ENCODE measurements around the gene FOSL1. TPM values are rescaled to one million over a fixed set of nuclear protein-coding genes. Genes with fewer than 3 reads are reported as not detected.
A peak's percentile ranks its signal among the peaks of the same experiment; 100 is the strongest.

The FOSL1 gene
- total and polyA plus RNA-seq, 2 of the 13 experiments (the other 11 are each of a cell fraction or from before 2014, with no cell fraction given) = 4.0 to 4.1 TPM

- TF ChIP-seq ZNF552 (CRISPR knock-in tag; IDR thresholded peaks at IDR 0.05; ENCODE audit: borderline replicate concordance) = peak; percentile 32; the same call in 1 of the 2 replicates
- no peak for TF ChIP-seq SMARCE1 (IDR thresholded peaks at IDR 0.05; ENCODE audit: borderline replicate concordance)
- TF ChIP-seq ISL2 (CRISPR knock-in tag; IDR thresholded peaks at IDR 0.05) = peak; percentile 75
- no peak for TF ChIP-seq KAT2B (IDR thresholded peaks at IDR 0.05; ENCODE audit: borderline replicate concordance, low read depth, low read length)
- peak; percentile 60; the same call in 1 of the 2 replicates for TF ChIP-seq GPN1 (CRISPR knock-in tag; IDR thresholded peaks at IDR 0.05; ENCODE audit: borderline replicate concordance)
- TF ChIP-seq TCF7 (IDR thresholded peaks at IDR 0.05; ENCODE audit: low read depth) = no peak
- no peak for TF ChIP-seq ZNF326 (CRISPR knock-in tag; IDR thresholded peaks at IDR 0.05; ENCODE audit: borderline replicate concordance)
- peak; percentile 88 for TF ChIP-seq ZNF503 (CRISPR knock-in tag; IDR thresholded peaks at IDR 0.05)
- TF ChIP-seq ZNF350 (CRISPR knock-in tag; IDR thresholded peaks at IDR 0.05; ENCODE audit: borderline replicate concordance, low read depth) = peak; percentile 73
- no peak for TF ChIP-seq ZNF468 (CRISPR knock-in tag; IDR thresholded peaks at IDR 0.05)
- TF ChIP-seq ZNF407 (CRISPR knock-in tag; IDR thresholded peaks at IDR 0.05; ENCODE audit: not compliant biosample characterization) = no peak
- no peak for TF ChIP-seq FOXC1 (CRISPR knock-in tag; IDR thresholded peaks at IDR 0.05; ENCODE audit: borderline replicate concordance)
- TF ChIP-seq HMGA1 (CRISPR knock-in tag; conservative IDR thresholded peaks at IDR 0.05) = no peak
- TF ChIP-seq ATF3 (CRISPR knock-in tag; IDR thresholded peaks at IDR 0.05) = peak; percentile 77; the same call in 1 of the 2 replicates
- TF ChIP-seq ZBTB33 (CRISPR knock-in tag; IDR thresholded peaks at IDR 0.05) = peak; percentile 75
Measured at GRCh38 chr11:65919141-65919572, 19.0 kb upstream of the FOSL1 start, which contains the start of gene DRAP1 (continued).
